ENCODE data around the gene NDUFS8. TPM values are rescaled to one million over a fixed set of nuclear protein-coding genes. Genes with fewer than 3 reads are reported as not detected.
A peak's percentile ranks its signal among the peaks of the same experiment; 100 is the strongest.

The NDUFS8 gene
- total RNA-seq, 2 donors from 2014 or later: 139 to 236 TPM

DNA sequence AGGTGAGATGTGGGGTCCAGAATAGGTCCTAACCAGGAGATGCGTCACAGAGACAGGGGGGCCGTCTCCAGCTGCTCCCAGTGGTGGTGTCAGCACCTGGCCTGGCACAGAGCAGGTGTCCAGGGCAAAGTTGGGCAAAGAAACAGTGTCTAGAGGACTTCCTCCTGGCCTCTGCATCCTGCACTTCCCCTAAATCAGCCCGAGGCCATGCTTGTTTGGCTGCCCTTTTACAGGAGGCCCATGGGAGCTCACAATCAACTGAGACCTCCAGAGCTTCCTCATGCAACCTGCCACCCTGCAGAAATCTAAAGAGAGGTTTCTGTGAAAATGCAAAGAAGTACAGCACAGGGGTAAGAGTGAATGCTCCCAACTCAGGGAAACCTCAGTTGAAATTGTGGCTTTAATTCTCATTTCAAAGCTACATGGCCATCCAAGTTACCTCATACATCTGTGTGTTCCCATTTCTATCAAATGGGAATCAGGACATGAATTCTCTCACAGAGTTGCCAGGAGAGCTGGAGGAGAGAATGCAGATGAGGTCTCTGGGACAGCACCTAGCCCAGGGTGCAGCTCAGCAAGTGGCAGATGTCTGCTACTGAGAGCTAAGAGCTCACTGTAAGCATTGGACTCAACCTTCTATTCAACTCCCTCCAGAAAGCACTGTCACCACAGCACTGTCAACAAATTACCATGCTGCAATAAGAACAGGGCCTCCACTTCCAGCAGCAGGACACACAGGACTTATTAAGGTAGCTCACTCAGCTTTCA is 41.0 kb downstream of the NDUFS8 start:
- ATAC-seq: no peak

DNA sequence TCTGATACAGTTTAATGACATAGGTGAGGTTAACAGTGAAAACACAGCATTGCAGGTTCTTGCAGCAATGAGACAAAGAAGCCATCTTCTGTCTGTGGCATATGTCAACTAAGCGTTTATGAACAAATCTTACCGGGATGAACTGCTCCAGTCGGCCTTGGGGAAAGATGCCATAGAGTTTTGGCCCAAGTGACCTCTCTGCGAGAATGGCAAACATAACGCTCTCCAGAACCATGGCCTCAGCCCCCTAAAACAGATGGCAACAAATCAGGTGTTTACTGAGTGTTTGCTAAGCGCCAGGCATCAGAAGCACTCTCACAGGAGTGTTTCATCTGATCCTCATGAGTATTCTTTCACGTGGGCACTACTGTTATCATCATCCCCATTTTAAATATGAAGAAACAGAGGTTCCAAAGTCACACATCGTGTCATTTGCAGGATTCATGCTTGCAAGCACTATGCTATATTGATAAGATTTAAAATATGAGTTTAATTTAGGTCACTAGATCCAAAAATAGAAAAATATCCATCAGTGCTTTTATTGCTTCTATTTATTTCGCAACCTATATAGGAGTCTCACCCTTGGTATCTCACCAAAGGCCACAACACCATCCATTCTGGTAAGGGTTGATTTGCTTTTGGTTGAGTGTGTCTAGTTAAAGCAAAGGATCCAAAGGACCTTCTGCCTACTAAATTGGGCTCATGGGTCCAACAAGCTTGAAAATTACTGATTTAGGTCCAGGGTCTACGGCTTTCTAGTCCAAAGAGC is 44.3 kb downstream of the NDUFS8 start:
- Mint-ChIP-seq H3K36me3 (peaks cover 0 to 5% of the 10 kb centered on the region in 2 donors), H3K9me3 (no peaks in the 10 kb centered on the region), H3K27ac (no peak overlapping the region)
- DNase-seq (ENCODE audit: low spot score in 2 of 2): no peak
- ATAC-seq: no peak

More for the DNA sequence above, 41.0 kb downstream of the NDUFS8 start:
- no peak overlapping the region for H3K27ac Mint-ChIP-seq
- H3K9me3 Mint-ChIP-seq: no peaks in the 10 kb centered on the region
- H3K36me3 Mint-ChIP-seq: peaks cover 0 to 5% of the 10 kb centered on the region in 2 donors
- no peak for DNase-seq (ENCODE audit: low spot score in 2 of 2)

DNA sequence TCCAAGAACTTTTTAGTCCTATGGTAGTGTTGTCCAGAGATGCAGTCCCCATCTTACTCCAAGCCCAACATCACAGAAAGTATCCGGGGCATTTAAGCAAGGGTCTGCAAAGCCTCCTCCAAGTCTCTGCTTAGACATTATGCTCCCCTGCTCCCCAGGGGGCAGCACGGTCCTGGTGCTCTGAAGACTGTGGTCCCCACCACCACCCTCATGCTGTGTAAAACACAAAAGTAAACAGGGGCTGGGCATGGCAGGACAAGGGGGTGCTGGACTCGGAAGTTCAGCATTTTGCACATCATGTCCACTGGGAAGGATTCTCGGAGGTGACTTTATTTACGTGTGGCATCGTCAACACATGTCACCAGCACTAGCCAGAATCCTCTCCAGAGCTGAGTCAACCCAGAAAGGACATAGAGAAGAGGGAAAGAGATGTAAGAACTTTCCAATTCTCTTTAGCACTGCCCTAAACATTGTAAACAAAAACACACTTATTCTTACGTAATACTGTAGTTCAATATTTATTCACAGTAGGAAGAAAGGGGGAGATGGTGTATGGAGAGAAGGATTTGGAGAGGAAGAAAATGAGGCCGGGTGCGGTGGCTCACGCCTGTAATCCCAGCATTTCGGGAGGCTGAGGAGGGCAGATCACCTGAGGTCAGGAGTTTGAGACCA is 46.0 kb downstream of the NDUFS8 start:
- Mint-ChIP-seq H3K27ac (peak overlapping the region in 1 of 2 donors; percentile 40), H3K9me3 (no peaks in the 10 kb centered on the region), H3K36me3 (peaks cover 0 to 5% of the 10 kb centered on the region in 2 donors)
- no peak for DNase-seq (ENCODE audit: low spot score in 2 of 2)
- ATAC-seq: no peak

DNA sequence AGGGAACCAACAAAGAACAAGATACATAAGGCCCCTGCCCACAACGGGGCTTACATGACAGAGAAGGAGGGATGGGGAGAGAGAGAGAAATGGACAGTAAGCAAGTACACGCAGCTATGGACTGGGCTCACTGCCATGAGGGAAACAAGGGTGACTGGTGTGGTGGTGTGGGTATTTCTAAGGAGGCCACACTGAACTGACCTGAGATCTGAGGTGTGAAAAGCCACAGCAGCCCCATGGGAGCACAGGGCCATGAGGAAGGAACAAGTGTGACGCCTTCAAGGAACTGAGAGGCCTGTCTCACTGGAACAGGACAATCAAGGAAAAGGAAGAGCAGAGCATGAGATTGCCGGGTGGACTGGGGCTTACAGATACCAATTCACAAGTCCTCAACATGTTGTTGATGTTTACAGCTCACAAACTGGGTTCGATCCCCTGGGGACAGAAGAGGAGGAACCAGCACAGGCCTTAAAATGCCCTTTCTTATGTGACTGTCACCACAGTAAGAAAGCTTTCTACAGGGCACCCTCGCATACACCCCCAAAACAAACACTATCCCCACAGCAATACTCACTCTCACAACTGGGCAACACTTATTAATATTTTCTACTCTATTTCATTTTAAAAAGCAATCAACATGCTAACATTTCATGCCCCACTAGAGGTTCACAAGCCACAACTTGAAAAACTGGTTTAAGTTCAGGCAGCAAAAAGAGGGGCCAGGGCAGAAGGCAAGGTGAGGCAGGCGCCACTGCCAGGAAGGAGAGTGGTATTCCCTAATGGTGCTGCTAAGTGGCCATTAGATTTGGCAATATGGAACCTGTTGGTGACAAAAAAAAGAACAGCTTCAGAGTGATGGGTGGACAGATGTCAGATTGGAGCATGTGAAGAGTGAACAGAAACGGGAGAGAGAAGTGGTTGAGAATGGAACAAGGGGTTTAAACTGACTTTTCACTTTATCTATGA is 47.4 kb downstream of the NDUFS8 start:
- Mint-ChIP-seq H3K36me3 (peaks cover 0 to 5% of the 10 kb centered on the region in 2 donors), H3K27ac (no peak overlapping the region), H3K9me3 (no peaks in the 10 kb centered on the region)
- ATAC-seq (no peak), DNase-seq (ENCODE audit: low spot score in 2 of 2) (no peak)

DNA sequence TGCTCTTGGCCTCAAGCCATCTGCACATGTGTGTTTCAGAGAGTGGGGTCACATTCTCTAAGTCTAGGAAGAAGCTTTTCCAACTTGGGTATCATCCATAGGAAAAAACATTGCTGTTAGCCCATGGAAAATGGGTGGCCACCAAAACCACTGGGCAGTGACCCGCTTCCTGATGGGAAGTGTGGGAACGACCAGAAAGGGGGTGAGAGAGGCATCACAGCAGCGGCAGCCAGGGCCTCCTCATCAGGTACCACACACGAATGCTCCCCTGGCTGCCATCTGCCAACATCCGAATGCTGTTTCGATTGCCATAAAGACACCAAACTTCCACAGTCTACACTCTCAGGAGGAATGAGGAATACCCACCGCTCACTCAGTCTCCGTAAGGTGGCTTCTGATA is 50.4 kb downstream of the NDUFS8 start:
- no peak overlapping the region for H3K27ac Mint-ChIP-seq
- DNase-seq (ENCODE audit: low spot score in 2 of 2): no peak
- ATAC-seq: no peak
- H3K36me3 Mint-ChIP-seq: peaks cover 0 to 5% of the 10 kb centered on the region in 2 donors
- no peaks in the 10 kb centered on the region for H3K9me3 Mint-ChIP-seq

DNA sequence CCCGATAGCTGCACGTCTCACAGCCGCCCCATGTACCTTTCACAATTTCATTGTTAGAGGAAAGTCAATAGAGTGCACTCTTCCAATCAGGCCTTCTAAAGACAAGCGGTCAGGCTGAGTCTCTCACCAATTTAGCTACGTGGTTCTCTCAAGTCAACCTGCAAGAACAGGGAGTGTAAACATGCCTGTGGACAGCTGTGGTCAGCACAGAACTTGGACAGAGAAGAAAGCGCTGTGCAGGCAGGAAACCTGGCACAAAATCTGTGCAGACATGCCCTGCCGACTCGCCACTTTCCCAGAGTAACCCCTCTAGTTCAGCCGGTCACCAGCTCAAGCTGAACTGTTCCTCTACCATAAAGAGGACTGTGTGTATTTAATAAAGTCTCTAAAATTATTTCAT is 51.2 kb downstream of the NDUFS8 start:
- ATAC-seq: no peak
- no peaks in the 10 kb centered on the region for H3K9me3 Mint-ChIP-seq
- peaks cover 0 to 5% of the 10 kb centered on the region in 2 donors for H3K36me3 Mint-ChIP-seq
- no peak for DNase-seq (ENCODE audit: low spot score in 2 of 2)
- H3K27ac Mint-ChIP-seq: no peak overlapping the region

DNA sequence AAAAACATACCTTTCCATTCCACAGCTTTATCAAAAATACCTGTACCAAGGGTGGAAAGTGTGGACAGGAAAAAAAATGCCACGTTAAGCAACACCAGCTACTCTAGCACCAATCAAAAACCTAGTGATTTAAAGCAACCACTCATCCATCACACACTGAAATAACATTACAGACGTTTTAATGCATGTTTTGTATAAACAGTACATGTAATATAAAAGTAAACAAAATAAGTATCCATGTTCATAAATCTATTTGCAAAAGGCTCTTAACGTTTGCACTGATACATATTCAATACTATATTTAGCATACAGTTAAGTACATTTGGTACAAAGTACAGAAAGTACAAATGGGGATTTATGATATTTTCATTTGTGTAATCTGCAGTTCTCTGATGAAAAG is 52.0 kb downstream of the NDUFS8 start:
- ATAC-seq (no peak), DNase-seq (ENCODE audit: low spot score in 2 of 2) (no peak)
- Mint-ChIP-seq H3K27ac (no peak overlapping the region), H3K36me3 (peaks cover 0 to 5% of the 10 kb centered on the region in 2 donors), H3K9me3 (no peaks in the 10 kb centered on the region)

DNA sequence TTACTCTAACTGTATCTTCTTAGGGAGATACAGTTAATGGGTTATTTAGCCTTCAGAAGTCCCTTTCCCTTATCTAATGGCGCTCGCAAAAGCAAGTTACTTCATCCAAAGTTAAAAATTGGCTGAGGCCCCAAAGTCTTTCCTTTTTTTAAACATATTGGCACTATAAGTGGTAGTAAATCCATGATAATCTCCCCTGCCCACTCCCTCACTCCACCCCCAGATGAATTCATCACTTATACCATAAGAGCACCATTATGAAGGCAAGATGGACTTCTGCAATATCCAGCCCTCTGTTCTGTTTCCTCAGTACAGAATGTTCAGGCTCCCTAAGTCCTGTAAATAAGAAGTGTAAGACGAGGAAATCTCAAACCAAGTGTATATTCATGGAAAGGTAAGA is 53.0 kb downstream of the NDUFS8 start:
- Mint-ChIP-seq H3K27ac (no peak overlapping the region), H3K36me3 (peaks cover 0 to 5% of the 10 kb centered on the region in 2 donors), H3K9me3 (no peaks in the 10 kb centered on the region)
- ATAC-seq (no peak), DNase-seq (ENCODE audit: low spot score in 2 of 2) (no peak)

Other genes with a start within 250 kb of the NDUFS8 start
- 10 to 100 TPM in 1 of 2 donors, 1 to 10 TPM in 1; 7.7 to 23.6 TPM for gene UNC93B1, start 26.6 kb upstream of the NDUFS8 start, total RNA-seq
- gene ALDH3B1, start 20.4 kb upstream of the NDUFS8 start, total RNA-seq: under 1 TPM in 1 of 2 donors, not detected in 1; 0.11 TPM
- 100 to 1,000 TPM; 226 to 295 TPM for gene TCIRG1, start 8.3 kb downstream of the NDUFS8 start, total RNA-seq
- 10 to 100 TPM in 1 of 2 donors, 1 to 10 TPM in 1; 9.5 to 30.2 TPM for gene CHKA, start 90.7 kb downstream of the NDUFS8 start, total RNA-seq
- 10 to 100 TPM; 21.9 to 46.5 TPM for gene KMT5B, start 182.6 kb downstream of the NDUFS8 start, total RNA-seq
- 10 to 100 TPM; 31.7 to 36.5 TPM for gene C11orf24, start 241.3 kb downstream of the NDUFS8 start, total RNA-seq

All from activated naive CD4-positive, alpha-beta T cell treated with anti-CD3 and anti-CD28 coated beads, Interleukin-2, amount 50 U/mL, for 72 hours (primary cell).